NCI-H2196 treated with DMSO at 0.1 percent for 48 hours (cell line): ENCODE data around the gene PDE4B.
A peak's percentile ranks its signal among the peaks of the same experiment; 100 is the strongest.

Source experiments
- DNase-seq: peaks from one replicate; lab custom pipeline; 2025; ENCODE audit not compliant: unreplicated experiment; lab: John Stamatoyannopoulos, UW

PDE4B gene

DNA sequence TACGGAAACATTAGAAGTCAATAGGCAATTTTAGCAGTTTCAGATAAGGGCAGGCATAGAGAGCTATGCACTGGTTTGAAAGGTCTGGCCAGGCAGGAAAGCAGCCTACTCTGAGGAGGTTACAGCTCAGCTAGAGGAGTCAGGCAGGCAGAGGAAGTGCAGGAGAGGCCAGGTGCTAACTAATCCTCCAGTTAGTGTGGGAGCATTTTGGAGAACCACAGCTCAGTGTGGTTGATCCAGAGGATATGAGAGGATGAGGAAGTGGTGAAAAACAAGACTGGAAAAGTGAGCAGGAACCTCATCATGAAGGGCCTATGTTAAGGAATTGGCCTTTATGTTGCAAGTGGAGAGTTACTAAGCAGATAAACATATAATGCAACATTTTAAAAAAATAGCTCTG is 458.9 kb downstream of the PDE4B start:
- DNase-seq = no peak

DNA sequence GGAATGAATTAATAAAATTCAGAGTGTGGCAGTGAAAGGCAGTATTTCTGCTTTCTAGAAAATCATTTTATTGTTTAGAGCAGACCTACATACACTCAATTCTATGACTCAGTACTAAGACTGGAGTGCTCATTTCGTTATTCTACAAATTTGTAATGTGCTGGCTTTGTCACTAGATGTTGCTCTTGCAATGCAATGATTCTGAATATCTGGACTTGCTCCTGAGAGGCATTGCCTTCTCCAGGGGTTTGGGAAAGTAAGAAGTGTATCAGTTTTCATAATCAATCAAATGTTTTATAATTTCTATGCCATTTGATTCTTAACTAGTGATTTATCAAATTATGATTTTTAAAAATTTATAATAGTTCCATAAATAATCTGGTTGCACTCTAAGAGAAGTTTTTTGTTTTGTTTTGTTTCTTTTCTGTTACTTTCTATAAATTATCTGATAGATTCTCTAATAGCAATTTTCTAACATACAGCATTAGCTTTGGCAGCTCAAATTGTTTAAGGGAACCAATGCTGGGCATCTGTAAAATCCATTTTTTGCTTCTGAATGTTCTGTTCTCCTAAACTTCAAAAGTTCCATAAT is 460.7 kb downstream of the PDE4B start:
- peak; percentile 34 for DNase-seq

DNA sequence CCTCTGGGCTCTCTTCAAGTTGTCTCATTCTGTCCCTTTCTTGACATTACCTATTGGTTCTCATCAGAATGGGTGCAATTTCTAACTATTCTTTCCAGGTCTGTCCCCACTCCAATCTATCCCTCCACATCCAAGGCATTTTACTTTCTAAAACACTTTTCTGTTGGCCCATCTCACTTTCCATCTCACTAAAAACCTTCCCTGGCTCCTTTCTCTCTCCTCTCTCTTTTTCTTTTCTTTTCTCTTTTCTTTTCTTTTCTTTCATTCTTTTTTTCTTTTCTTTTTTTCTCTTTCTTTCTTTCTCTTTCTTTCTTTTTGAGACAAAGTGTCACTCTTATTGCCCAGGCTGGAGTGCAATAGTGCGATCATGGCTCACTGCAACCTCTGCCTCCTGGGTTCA is 462.1 kb downstream of the PDE4B start:
- DNase-seq = no peak

DNA sequence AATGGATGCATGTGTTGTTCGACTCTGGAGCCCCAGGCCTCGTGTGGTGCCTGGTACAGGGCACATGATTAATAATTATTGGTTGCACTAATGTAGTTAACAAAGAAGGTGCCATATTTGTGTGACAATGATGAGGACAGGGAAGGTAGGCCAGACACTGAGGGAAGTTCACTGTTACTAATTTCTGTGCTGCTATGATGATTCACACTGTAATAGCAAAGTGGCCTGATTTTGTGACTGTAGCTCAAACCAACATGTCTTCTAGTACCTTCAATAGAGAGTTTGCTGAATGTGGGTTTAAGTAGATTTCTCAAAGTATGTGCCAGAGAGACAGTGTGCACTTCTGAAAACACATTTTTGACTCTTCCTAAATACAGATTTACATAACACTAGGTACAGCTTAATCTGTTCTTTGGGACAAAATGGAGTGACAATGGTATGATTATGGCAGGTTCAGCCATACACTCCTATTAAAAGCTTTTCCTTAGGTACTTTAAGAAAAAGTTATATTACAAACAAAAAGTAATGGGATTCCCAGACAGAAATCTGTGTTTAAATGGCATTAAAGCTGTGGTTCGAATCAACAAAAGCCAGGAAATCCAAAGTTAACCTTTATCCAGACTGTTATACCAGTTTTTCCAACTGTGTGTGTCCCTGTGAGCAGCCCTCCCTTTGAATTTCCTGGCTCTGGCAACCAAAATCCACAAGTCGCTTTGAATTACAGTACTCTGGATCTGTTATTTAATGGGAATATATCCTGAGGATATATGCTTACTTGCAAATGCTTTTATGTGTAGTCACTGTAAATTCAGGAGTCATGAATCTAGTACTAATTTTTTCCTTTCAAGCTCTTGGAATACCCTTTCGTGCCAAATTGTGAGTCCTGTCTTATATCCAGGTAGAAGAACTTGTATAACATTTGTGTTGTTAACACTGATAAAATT is 464.2 kb downstream of the PDE4B start:
- no peak for DNase-seq

DNA sequence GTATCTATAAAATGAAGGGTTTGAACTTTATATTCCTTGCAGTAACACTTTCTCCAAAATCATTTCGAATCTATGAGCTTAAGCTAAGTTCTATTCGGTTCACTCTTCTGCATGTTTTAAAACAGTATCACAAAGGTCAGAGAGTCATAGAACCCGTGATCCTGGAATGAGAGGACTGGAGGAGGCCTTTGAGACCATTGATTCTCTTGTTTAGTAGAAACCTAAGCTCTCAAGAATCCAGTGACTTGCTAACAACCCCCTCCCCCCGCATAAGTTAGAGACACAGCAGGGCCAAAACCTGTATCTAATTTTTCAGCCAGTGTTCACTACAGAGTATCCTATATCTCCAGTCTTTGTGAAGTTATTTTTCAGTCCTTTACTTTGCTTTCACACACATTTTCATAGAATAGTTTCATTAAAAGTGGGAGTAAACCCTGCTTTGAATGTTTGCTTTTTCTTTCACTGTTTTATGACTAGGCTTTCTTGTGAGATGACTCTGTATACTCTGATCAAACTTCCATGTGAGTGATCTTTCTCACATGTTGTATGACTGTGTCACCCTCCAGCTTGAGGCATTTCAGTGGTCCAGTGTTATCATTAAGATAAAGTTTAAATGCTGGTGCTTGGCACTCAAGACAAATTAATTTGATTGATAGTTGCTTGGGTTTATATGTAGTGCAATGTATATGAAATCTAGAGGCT is 465.9 kb downstream of the PDE4B start:
- no peak for DNase-seq

DNA sequence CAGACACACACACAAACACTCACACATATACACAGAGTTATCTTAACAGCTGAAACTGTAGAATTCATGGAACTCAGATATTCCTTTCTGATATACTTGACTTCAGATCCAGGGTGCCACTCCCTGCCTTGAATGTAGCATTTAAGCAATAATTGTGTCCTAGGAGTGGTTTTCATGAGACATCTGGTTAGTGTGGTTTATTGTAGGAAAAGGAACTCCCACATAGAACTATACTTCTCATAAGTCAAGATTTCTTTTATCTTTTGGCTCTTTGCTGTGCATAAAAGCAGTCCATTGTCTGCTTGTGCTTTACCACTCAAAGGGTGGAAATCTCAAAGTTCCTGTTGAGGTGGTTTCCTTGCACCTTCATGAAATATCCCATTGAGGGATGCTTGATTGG is 468.7 kb downstream of the PDE4B start:
- DNase-seq = no peak

DNA sequence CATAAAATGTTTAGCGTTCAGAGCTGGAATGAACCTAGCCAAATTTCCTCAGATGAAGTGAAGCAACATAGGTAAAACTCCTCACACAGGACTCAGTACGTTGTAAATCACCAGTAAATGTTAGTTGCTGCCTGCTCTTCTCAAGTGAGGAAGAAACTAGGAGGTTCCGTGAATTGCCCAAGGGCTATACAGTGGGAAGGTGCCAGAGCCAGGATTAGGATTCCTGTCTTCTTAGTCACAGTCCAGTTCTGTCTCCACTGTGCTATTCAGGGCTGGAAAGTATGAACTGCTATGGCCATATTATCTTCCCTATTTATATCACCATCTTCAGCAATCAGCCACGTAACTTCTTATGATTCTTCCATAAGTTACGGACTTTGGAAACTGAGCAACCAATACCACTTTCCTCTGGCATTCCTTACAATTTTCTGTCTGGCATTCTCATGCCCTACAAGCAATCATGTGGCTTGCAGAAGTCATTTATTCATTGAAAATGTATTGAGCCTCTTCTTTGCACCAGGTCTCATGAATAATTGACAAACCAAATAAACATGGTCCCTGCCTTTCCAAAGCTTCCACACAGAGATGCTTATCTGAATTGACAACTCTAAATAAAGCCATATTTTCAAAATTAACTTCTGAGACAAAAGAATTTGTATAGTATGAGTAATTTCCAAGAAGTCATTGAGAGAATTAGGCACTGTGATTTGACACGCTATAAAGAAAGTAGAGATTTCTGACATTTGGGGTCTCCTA is 469.7 kb downstream of the PDE4B start:
- DNase-seq = no peak

DNA sequence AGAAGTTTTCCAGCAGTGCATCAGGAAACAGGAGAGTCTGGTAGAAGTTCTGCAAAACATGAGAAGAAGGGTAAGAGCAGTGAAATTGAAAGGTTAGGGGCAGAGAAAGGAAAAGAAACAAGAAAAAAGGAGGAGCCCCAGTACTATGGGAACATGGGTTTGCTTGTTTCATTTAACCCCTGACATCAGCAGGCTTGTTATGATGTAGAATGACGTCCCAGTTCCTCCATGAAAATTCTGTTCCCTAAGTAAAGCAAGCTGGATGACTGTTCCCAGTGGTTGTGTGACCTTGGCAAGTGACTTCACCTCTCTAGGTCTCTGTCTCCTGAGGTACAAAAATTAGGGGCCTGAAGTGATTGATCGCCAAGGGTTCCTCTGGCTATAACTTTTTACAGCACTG is 472.6 kb downstream of the PDE4B start:
- no peak for DNase-seq

DNA sequence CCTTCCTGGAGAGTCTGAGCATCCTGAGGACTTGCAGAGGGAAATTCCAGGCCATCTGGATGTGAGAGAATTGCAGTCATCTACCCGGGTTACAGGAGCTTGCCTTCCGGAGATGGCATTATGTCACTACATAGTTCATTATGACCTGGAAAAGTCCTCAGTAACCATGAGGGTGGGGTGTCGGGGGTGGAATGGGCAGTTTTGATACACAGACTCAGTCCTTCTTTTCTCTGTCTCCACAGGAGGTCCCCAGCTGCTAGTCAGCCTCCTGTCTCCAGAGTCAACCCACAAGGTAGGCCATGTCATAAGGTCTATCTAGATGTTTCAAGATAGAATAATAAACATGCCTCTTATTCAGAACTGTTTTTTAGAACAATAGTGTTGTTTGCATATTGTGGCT is 473.1 kb downstream of the PDE4B start:
- no peak for DNase-seq

DNA sequence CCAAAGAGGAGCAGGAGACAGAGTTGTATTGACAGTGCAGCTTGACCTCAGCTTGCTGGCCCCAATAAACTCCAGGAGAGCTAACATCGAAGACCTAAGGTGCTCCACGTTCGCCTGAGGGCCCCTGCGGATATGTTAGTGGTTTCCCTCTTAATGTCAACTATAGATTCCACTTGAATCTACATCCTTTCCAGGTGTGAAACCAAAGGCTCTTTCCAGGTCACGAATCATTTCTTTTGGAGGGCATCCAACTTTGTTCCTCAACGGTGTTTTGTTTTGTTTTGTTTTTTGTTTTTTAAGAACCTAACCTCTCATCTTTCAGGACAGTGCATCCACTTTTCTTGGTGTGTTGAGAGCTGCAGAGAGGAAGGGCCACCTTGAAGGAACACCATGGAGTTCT is 473.7 kb downstream of the PDE4B start:
- DNase-seq = no peak

DNA sequence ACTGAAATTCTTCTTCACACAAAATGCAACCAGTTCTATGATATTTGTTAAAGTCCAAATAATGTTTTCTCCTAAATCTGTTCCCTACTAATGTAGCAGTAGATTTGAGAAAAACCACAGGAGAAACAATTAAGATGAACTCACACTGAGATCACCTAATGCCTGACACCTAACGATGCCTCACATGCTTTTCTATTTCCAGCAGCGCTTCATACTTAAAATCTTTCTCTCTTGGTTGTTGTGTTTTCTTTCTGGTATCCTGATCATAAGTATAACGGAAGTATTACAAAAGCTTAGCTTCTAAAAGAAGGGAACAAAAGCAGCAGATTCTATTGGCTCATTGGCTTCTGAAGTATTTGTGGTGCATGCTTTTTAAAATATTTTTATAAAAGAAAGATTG is 474.1 kb downstream of the PDE4B start:
- DNase-seq = no peak

DNA sequence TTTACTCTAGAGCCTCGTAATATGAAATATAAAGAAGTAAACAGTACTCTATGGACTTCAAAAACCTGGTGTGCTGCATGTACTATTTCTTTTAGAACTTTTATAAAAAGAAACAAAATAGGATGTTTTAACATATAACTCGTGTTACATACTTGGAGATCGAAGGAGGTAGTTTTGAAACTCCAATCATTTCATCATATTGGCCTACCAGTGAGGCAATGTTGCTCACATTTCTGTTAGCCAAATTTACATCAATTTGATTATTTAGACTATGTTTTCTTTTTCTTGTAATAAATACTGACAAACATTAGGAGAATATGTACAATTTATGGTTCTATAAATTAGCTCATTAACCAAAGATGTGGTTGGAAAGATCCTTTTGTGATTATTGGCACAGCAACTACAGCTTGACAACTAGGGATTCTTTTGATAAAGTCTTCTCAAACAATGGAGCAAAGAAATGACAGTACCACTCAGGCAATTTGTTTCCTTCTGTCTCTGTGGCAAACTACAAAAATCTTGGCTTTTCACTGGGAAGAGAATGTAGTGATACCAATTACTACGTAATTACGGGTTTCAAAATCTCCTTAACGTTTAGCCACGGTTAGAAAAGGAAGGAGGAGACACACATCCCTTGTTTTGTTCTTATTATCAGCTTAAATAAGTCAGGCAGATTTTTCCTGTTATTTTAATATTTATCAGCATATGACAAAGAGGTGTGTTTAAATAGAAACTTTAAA is 474.7 kb downstream of the PDE4B start:
- DNase-seq = no peak

DNA sequence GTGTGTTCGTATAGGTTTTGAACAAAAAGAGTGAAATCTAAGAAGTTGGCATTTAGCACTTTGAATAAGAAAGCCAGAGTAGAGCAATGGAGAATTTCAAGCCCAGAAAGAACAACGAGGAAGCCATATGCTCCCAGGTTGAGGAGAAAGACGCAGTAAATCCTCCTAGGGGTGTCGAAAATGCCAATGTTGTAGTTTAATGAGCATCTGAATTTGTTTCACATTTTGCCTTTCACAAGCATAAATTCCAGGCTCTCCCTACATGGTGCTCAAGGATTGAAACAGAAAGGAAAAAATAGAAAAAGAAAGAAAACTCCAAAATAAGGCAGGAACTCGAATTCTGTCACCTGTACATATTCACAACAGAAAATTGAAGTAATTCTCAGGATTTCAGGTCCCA is 476.5 kb downstream of the PDE4B start:
- no peak for DNase-seq

DNA sequence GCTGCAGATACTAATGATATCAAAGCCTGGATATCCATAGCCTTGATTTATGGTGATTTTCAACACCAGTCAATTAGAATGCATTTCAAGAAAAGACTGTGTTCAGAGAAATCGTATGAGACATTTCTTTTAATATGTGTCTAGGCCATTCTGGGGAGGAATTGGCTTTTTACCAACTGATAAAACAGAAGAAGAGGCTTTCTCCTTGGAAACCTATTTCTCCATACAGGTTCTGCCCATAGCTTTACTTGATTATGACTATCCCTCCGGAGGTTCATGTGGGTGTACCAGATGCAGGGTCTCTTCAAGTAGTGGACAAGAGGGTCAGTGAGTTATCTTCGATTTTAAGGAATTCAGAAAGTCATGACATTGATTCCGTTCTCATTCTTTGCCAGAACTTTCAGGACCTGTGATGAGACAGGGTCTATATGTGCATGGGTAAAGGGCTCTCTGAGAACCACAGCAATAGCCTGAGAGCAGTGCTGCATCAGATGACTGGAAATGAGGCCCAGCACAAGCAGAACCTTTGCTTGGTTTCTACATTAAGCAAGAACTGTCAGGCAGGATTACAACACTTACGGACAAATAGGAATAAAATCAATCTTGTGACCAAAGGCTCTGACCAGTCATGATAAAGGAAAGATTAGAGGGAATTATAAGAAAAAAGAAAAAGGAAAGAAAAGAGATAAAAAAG is 477.6 kb downstream of the PDE4B start:
- no peak for DNase-seq

DNA sequence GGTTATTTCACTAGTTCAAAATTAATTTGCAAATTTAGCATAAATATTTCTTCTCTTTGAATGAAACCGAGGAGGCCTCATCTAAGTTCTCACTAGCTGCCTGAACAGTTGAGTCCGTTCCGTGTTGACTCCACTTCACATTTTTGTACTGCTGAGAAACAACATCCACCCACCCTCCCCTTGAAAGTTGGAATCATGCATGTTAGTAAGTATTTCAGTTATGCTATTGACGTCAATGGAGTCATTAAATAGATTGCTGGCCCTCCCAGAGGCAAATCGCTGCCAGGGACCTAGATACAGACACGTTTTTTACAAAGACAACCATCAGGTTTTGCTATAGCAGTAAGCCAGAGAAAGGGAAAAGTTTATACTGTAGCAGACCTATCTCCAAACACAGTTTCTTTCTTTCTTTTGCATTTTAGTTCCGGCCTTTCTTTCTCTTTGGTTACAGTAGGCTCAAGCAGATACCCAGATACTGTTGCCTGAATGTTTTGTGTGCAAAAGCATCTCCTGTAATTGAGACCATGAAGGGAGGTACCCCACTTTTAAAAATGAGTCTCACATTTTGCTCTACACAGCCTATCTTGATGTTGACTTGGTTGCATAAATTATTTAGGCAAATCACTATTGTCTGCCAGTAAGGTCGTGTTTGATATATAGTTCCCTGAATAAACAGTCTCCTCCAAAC is 478.7 kb downstream of the PDE4B start:
- DNase-seq = no peak

DNA sequence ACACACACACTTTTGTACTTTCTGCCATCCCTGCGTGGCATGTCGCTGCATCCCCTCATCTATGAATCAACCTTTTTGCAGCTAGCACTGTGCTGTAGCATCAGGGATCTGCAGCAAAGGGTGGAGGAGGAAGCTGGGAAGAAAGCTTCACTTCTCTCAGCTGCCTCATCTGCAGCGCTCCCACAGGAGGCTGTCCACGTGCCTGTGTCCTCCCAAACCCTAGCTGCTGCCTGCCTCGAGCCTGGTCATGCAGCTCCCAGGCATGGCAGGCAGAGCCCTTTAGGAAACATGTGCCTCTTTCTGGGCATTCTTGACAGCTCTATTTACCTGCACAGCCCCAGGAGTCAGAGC is 479.2 kb downstream of the PDE4B start:
- DNase-seq = no peak

DNA sequence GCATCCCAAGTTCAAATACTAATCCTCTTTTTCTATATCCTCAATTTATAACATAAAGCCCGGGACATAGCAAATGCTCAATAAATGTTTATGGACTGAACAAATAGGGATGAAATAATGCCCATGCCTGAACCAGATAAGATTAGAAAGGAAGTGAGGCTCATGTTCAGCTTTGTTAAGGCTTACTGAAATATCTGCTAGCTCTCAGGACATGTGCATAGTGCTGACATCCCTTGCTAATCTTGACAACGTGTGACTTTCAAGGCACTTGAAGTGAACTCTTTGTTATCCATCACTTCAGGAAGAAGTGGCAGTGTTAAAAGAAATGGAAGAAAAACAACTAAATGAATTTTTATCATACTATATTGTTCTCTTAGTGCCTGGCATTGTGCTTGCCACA is 481.0 kb downstream of the PDE4B start:
- no peak for DNase-seq

DNA sequence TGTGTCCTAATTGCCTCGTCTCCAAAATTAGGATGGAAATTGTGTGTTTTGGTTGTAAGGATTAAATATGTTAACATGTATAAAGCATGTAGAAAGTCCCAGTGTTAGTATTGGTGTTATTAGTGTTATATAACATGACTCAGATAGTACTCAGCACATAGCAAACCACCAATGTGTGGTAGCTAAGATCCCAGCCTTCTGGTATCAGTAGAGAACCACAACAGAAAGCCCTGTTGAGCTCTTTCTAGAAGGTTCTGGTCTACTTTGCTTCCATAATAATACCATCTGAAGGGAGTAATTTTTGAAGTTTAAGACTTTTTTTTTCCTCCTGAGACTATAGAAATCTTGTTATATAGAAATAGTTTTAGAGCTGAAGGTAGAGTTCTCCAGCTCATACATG is 481.9 kb downstream of the PDE4B start:
- DNase-seq = no peak

DNA sequence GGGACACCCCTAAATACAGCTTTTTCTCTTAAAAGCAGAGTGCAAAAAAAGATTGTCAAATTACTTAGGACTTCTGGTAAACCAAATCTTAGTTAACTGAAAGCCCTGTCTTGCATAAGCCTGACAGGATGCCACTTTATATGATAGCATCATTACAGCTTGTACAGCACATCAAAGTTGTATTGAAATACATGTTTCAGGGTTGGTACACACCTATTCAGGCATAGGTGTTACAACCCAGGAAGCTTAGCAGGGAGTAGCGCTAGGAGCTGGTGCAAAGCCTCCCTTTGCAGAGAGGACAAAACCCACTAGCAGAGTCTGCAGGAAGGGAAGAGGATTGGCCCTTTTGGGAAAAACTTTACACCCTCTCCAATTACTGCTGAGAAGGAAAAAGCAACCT is 482.4 kb downstream of the PDE4B start:
- DNase-seq = no peak

DNA sequence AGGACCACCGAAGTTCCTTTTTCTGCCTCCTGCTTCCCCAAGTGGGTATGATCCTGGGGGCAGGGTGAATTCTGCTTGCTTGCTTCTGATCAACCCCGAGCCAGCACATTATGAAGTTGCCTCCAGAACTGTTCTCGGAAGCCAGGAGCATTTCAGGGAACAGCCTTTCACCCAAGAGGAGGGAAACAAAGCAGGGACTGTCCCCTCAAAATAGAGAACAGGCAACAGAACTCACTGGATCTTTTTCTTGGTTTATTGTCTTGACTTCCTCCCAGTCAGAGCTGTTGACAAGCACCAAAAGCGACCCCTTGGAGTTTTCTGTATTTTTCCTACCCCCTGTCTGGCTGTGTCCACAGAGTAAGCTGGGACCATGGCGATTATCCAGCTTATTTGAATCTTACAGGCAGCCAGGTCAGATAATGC is 482.9 kb downstream of the PDE4B start:
- no peak for DNase-seq
